Measurements from ENCODE around the gene BICD2.

BICD2 gene

GRCh38 chr9:92664394-92665152, 100.1 kb downstream of the BICD2 start:
- DNase-seq = no peak

GRCh38 chr9:92663951-92664350, 100.7 kb downstream of the BICD2 start:
- DNase-seq = no peak

- no peak for DNase-seq
Observed at GRCh38 chr9:92663126-92663525, 101.5 kb downstream of the BICD2 start.

DNA sequence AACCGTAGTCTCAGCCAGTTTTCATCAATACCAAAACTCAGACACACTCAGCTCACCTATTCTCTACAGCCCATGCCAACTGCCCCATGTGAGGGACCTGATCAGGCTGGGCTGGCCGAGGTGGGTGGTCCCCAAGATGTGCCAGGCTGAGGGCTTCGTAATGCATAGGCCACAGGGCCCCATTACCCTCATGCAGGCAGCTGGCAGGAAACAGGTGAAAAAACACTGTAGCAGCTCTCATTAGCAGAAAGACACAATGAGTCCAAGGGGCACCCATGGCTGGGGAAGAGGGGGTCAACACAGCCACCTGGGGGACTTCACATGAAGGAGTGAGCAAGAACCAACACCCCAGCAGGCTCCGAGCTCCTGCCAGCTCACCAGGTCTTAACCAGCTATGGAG, 102.9 kb downstream of the BICD2 start:
- no peak for DNase-seq

All from NCI-H510A treated with DMSO at 0.1 percent for 48 hours (cell line).